HepG2 (cell line): ENCODE data around the gene SPTB. TPM values are rescaled to one million over a fixed set of nuclear protein-coding genes. Genes with fewer than 3 reads are reported as not detected.

ENCODE experiments used
- AGO2 ChIP-seq: fragments of 200-400 bp; formaldehyde crosslinking; optimal IDR thresholded peaks from 2 replicates; pipeline ENCODE3; 2017; ENCODE audit warnings: mild to moderate bottlenecking, low read depth, low read length, moderate library complexity
- DMAP1 ChIP-seq: IDR thresholded peaks from 2 replicates; pipeline ENCODE4 v1.6.1; 2016
- DZIP1 ChIP-seq: sonication (generic); formaldehyde crosslinking; IDR thresholded peaks from 2 replicates; pipeline ENCODE4 v1.5.0; 2020; ENCODE audit warnings: mild to moderate bottlenecking, missing genetic modification reagents
- FOXO1 ChIP-seq: sonication (generic); formaldehyde crosslinking; IDR thresholded peaks from 2 replicates; pipeline ENCODE4 v1.4.0; 2020; ENCODE audit warnings: missing genetic modification reagents
- GMEB2 ChIP-seq: IDR thresholded peaks from 2 replicates; pipeline ENCODE4 v1.6.1; 2016; ENCODE audit warnings: missing biosample characterization, missing genetic modification reagents, low read depth
- GPBP1L1 ChIP-seq: sonication (generic); formaldehyde crosslinking; IDR thresholded peaks from 2 replicates; pipeline ENCODE4 v1.5.0; 2020; ENCODE audit warnings: mild to moderate bottlenecking, missing genetic modification reagents
- MTF2 ChIP-seq: sonication (generic); formaldehyde crosslinking; IDR thresholded peaks from 2 replicates; pipeline ENCODE4 v1.5.0; 2020; ENCODE audit warnings: missing genetic modification reagents, borderline replicate concordance
- NFRKB ChIP-seq: fragments of 450-650 bp; IDR thresholded peaks from 2 replicates; pipeline ENCODE4 v1.6.1; 2017
- SAFB2 ChIP-seq: sonication (generic); formaldehyde crosslinking; IDR thresholded peaks from 2 replicates; pipeline ENCODE4 v1.5.1; 2020; ENCODE audit warnings: missing genetic modification reagents, low read depth, mild to moderate bottlenecking, borderline replicate concordance
- SP1 ChIP-seq, 2 experiments: fragments of 450-650 bp in 1 of 2; sonication (generic) in 1 of 2; formaldehyde crosslinking in 1 of 2; IDR thresholded peaks; 2 replicates each; pipeline versions ENCODE4 v1.4.0 to v1.6.1; 2016 to 2020; ENCODE audit warnings: missing genetic modification reagents in 1 of 2
- TBX2 ChIP-seq: sonication (generic); formaldehyde crosslinking; IDR thresholded peaks from 2 replicates; pipeline ENCODE4 v1.5.0; 2020; ENCODE audit warnings: missing genetic modification reagents, mild to moderate bottlenecking, borderline replicate concordance
- THAP11 ChIP-seq: IDR thresholded peaks from 2 replicates; pipeline ENCODE4 v1.6.1; 2016; ENCODE audit warnings: missing biosample characterization, missing genetic modification reagents
- XRCC5 ChIP-seq: fragments of 200-400 bp; formaldehyde crosslinking; optimal IDR thresholded peaks from 2 replicates; pipeline ENCODE3; 2017; ENCODE audit warnings: mild to moderate bottlenecking, low read length
- YEATS4 ChIP-seq: sonication (generic); formaldehyde crosslinking; IDR thresholded peaks from 2 replicates; pipeline ENCODE4 v1.4.0; 2020; ENCODE audit warnings: missing genetic modification reagents, borderline replicate concordance
- ZBTB20 ChIP-seq: sonication (generic); formaldehyde crosslinking; IDR thresholded peaks from 2 replicates; pipeline ENCODE4 v1.8.1; 2023; ENCODE audit warnings: missing genetic modification reagents, low read depth, mild to moderate bottlenecking, borderline replicate concordance
- ZGPAT ChIP-seq: IDR thresholded peaks from 2 replicates; pipeline ENCODE4 v1.6.1; 2016; ENCODE audit warnings: mild to moderate bottlenecking
- ZNF224 ChIP-seq: sonication (generic); formaldehyde crosslinking; IDR thresholded peaks from 2 replicates; pipeline ENCODE4 v1.5.0; 2020; ENCODE audit warnings: mild to moderate bottlenecking, missing genetic modification reagents
- ZNF333 ChIP-seq: sonication (generic); formaldehyde crosslinking; IDR thresholded peaks from 2 replicates; pipeline ENCODE4 v1.4.0; 2020; ENCODE audit warnings: mild to moderate bottlenecking, missing genetic modification reagents, borderline replicate concordance
- ZNF446 ChIP-seq: sonication (generic); formaldehyde crosslinking; IDR thresholded peaks from 2 replicates; pipeline ENCODE4 v1.5.0; 2020; ENCODE audit warnings: mild to moderate bottlenecking, missing genetic modification reagents
- ZSCAN5A ChIP-seq: sonication (generic); formaldehyde crosslinking; IDR thresholded peaks from 2 replicates; pipeline ENCODE4 v1.8.0; 2022; ENCODE audit warnings: mild to moderate bottlenecking, missing genetic modification reagents, borderline replicate concordance
- polyA plus RNA-seq, 8 experiments: library from polyadenylated mRNA; depleted of rRNA in 3 of 8; stranded (reverse) in 7 of 8; unstranded in 1 of 8; fragments of >200 nt; fragmentation: Illumina TruSeq in 4 of 8; extraction: Trizol in 4 of 8; gene quantifications; 2 replicates each; pipeline versions ENCODE4 v1.2.1 to v1.2.3, GENCODE V29; 2011 to 2016; ENCODE audit warnings: low read depth in 4 of 8, missing spikeins in 1 of 8, mixed read lengths in 1 of 8; ENCODE audit not compliant: insufficient read depth in 1 of 8
- total RNA-seq, 5 experiments: library from RNA; depleted of rRNA; stranded (reverse); fragments of >200 nt; fragmentation: Illumina TruSeq; extraction: Trizol; gene quantifications; 2 replicates each; pipeline ENCODE4 v1.2.3, GENCODE V29; 2016; ENCODE audit warnings: low read depth in 1 of 5

The SPTB gene
- total and polyA plus RNA-seq, 2 of the 13 experiments (the other 11 are each of a cell fraction or from before 2014, with no cell fraction given), result 0.01 to 0.02 TPM

DNA sequence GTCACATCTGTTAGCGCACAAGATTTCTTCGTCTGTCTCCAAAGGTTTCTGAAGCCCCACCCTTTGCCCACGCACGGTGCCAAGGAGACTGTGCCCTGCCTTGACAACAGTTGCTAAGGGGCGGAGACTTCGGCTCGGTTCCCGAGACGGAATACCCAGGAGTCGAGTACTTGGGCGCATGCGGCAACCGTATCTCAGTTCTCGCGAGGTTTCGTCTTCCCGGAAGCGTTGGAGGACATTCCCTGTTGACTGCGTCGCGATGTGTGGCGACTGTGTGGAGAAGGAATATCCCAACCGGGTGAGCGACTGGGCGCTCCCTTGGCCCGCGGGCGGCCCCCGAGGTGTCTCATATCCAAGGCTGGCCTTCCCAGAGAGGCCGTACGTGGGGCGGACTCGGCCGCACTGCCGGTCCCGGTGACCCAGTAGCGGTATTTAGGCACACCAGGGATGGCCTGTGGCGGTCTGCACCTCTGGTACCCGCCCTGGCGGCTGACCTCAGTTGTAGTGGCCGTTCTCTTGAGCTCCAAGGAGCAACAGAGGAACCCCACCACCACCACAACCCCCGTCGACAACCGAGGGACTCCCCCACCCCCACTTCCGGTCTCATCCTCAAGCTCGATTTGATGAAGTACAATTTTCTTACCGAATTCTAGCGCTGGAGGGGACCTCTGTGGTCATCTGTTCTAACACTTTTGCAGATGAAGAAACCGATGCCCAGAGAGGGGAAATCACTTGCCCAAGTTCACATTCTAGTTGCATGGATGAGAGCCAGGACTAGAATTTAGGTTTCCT is 34.7 kb upstream of the SPTB start, which contains the start of gene CHURC1 (continued):
- TF ChIP-seq ZGPAT (CRISPR knock-in tag) (peak; percentile 75), SAFB2 (CRISPR knock-in tag) (0 out of 2 replicates have a peak, but pooled peaks have one; percentile 73), ZSCAN5A (CRISPR knock-in tag) (peak; percentile 70; the same call in 1 of the 2 replicates), DZIP1 (CRISPR knock-in tag) (peak; percentile 82; the same call in 1 of the 2 replicates), XRCC5 (peak; percentile 18), MTF2 (CRISPR knock-in tag) (no peak), ZBTB20 (peak; percentile 40; the same call in 1 of the 2 replicates), ZNF224 (CRISPR knock-in tag) (peak; percentile 90; the same call in 1 of the 2 replicates), GPBP1L1 (no peak), FOXO1 (CRISPR knock-in tag) (peak; percentile 62), SP1 (IDR thresholded peaks at IDR 0.05) (no peak), SP1 (CRISPR knock-in tag; IDR thresholded peaks at IDR 0.05) (0 out of 2 replicates have a peak, but pooled peaks have one; percentile 23), DMAP1 (peak; percentile 58; the same call in 1 of the 2 replicates), YEATS4 (CRISPR knock-in tag) (peak; percentile 79; the same call in 1 of the 2 replicates), AGO2 (peak; percentile 76), ZNF446 (CRISPR knock-in tag) (peak; percentile 56; the same call in 1 of the 2 replicates), NFRKB (no peak), THAP11 (CRISPR knock-in tag) (peak; percentile 84), GMEB2 (no peak), TBX2 (CRISPR knock-in tag) (peak; percentile 66; the same call in 1 of the 2 replicates), ZNF333 (CRISPR knock-in tag) (peak; percentile 62; the same call in 1 of the 2 replicates)
